Measurements from ENCODE around the gene ALPL.

The ALPL gene

DNA sequence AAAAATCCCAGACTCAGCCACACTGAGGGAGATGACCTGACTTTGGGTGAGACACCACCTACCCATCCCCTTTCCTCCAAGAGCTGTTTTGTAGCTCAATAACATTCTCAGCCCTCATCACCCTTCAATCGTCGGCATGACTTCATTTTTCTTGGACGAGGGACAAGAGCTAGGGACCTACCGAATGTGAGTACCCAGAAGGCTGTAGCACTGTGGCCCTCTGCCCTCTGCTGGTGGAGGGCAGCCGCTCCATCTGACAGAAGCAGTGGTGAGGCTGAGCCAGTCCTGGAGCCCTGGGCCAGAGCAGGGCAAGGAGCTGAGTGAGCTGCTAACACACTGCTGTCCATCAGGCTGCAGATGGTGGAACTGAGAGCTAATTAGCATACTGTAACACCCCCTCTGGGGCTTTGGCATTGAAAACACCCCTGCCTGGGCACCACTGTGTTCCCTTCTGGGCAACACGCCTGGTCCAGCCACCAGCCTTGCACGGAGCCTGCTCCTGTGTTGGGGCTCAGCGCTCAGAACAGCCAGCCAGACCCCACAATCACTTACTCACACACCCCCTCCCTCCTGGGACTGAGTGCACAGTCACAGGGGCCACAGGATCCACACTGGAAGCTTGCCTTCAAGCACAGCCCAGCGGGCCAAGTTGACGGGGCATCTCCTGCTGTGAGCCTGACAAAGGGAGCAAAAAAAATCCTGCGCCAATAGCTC lies 18.3 kb upstream of the ALPL start:
- Histone ChIP-seq H3K27me3 (no peaks in the 10 kb centered on the region), H3K36me3 (no peaks in the 10 kb centered on the region), H3K4me2 (peak overlapping the region in 9 of 11 experiments; percentile 36 to 77 (median 61); a peak in 16 of 22 replicates), H3K9me3 (replicated peaks in 1 of 11) (peaks cover 0 to 30% (median 26%) of the 10 kb centered on the region in 11 experiments; a peak in 18 of 22 replicates), H3K9ac (no peak overlapping the region), H3K27ac (no peak overlapping the region), H3K4me1 (peaks cover 8 to 54% (median 42%) of the 10 kb centered on the region in 10 experiments; a peak in 18 of 20 replicates), H4K20me1 (no peaks in the 10 kb centered on the region; a peak in 1 of 22 replicates), H3K4me3 (no peak overlapping the region; a peak in 1 of 20 replicates)
- no peak for TF ChIP-seq Cebpa-rat (IDR thresholded peaks at IDR 0.05)

GRCh38 chr1:21491488-21492355 lies 17.5 kb upstream of the ALPL start:
- peak overlapping the region in 1 of 11 experiments; percentile 16; a peak in 1 of 22 replicates for H3K27ac ChIP-seq
- H4K20me1 ChIP-seq: no peaks in the 10 kb centered on the region; a peak in 1 of 22 replicates
- no peaks in the 10 kb centered on the region for H3K36me3 ChIP-seq
- peaks cover 0 to 30% (median 26%) of the 10 kb centered on the region in 11 experiments; a peak in 18 of 22 replicates for H3K9me3 ChIP-seq (replicated peaks in 1 of 11)
- peak overlapping the region in 10 of 11 experiments; percentile 1 to 77 (median 60); a peak in 18 of 22 replicates for H3K4me2 ChIP-seq
- no peaks in the 10 kb centered on the region for H3K27me3 ChIP-seq
- TF ChIP-seq Cebpa-rat (IDR thresholded peaks at IDR 0.05): no peak
- peak overlapping the region in 3 of 11 experiments; percentile 1 to 32 (median 5); a peak in 2 of 22 replicates for H3K9ac ChIP-seq
- H3K4me3 ChIP-seq: no peak overlapping the region
- peaks cover 8 to 54% (median 42%) of the 10 kb centered on the region in 10 experiments; a peak in 18 of 20 replicates for H3K4me1 ChIP-seq

GRCh38 chr1:21492356-21492625 lies 16.9 kb upstream of the ALPL start:
- Histone ChIP-seq H3K27me3 (no peaks in the 10 kb centered on the region), H3K27ac (peak overlapping the region in 1 of 11 experiments; percentile 16; a peak in 1 of 22 replicates), H3K4me1 (peaks cover 8 to 54% (median 41%) of the 10 kb centered on the region in 10 experiments; a peak in 18 of 20 replicates), H3K4me3 (no peak overlapping the region), H3K9ac (peak overlapping the region in 3 of 11 experiments; percentile 1 to 32 (median 5); a peak in 2 of 22 replicates), H3K4me2 (peak overlapping the region in 10 of 11 experiments; percentile 1 to 77 (median 60); a peak in 18 of 22 replicates), H3K9me3 (replicated peaks in 1 of 11) (peaks cover 0 to 30% (median 26%) of the 10 kb centered on the region in 11 experiments; a peak in 18 of 22 replicates), H3K36me3 (no peaks in the 10 kb centered on the region), H4K20me1 (no peaks in the 10 kb centered on the region; a peak in 1 of 22 replicates)
- TF ChIP-seq Cebpa-rat (IDR thresholded peaks at IDR 0.05): no peak

- Histone ChIP-seq H3K36me3 (no peaks in the 10 kb centered on the region), H3K9me3 (replicated peaks in 1 of 11) (peaks cover 2 to 23% (median 20%) of the 10 kb centered on the region in 11 experiments), H3K4me1 (peaks cover 5 to 35% (median 26%) of the 10 kb centered on the region in 10 experiments; a peak in 18 of 20 replicates), H3K4me2 (no peak overlapping the region), H3K4me3 (no peak overlapping the region), H3K27ac (no peak overlapping the region), H4K20me1 (no peaks in the 10 kb centered on the region; a peak in 1 of 22 replicates), H3K9ac (no peak overlapping the region), H3K27me3 (no peaks in the 10 kb centered on the region)
- no peak for TF ChIP-seq Cebpa-rat (IDR thresholded peaks at IDR 0.05)
These were observed 15.0 kb upstream of the ALPL start for GRCh38 chr1:21494196-21494595.

- Histone ChIP-seq H3K9me3 (replicated peaks in 1 of 11) (peaks cover 8 to 21% (median 14%) of the 10 kb centered on the region in 11 experiments; a peak in 21 of 22 replicates), H3K4me3 (no peak overlapping the region), H4K20me1 (no peaks in the 10 kb centered on the region; a peak in 1 of 22 replicates), H3K27me3 (no peaks in the 10 kb centered on the region), H3K4me2 (no peak overlapping the region), H3K36me3 (no peaks in the 10 kb centered on the region), H3K4me1 (peaks cover 5 to 31% (median 25%) of the 10 kb centered on the region in 10 experiments; a peak in 18 of 20 replicates), H3K27ac (no peak overlapping the region), H3K9ac (no peak overlapping the region)
- no peak for TF ChIP-seq Cebpa-rat (IDR thresholded peaks at IDR 0.05)
These were observed 13.9 kb upstream of the ALPL start for GRCh38 chr1:21495225-21495820.

GRCh38 chr1:21496063-21496462 lies 13.2 kb upstream of the ALPL start:
- Histone ChIP-seq H3K27me3 (no peaks in the 10 kb centered on the region), H3K9me3 (replicated peaks in 1 of 11) (peaks cover under 1 to 14% (median 9%) of the 10 kb centered on the region in 11 experiments; a peak in 17 of 22 replicates), H3K27ac (no peak overlapping the region), H3K36me3 (no peaks in the 10 kb centered on the region), H3K4me2 (no peak overlapping the region), H4K20me1 (no peaks in the 10 kb centered on the region; a peak in 1 of 22 replicates), H3K4me1 (peaks cover 5 to 25% (median 22%) of the 10 kb centered on the region in 10 experiments; a peak in 18 of 20 replicates), H3K9ac (no peak overlapping the region), H3K4me3 (no peak overlapping the region)
- TF ChIP-seq Cebpa-rat (IDR thresholded peaks at IDR 0.05): no peak

- no peak overlapping the region for H3K27ac ChIP-seq
- H3K9me3 ChIP-seq (replicated peaks in 1 of 11): peaks cover 0 to 14% (median 8%) of the 10 kb centered on the region in 11 experiments; a peak in 13 of 22 replicates
- no peaks in the 10 kb centered on the region for H3K27me3 ChIP-seq
- no peak for TF ChIP-seq Cebpa-rat (IDR thresholded peaks at IDR 0.05)
- no peak overlapping the region for H3K4me3 ChIP-seq
- H3K4me2 ChIP-seq: no peak overlapping the region
- H3K4me1 ChIP-seq: peaks cover under 1 to 17% (median 14%) of the 10 kb centered on the region in 10 experiments; a peak in 18 of 20 replicates
- H4K20me1 ChIP-seq: no peaks in the 10 kb centered on the region; a peak in 1 of 22 replicates
- H3K36me3 ChIP-seq: no peaks in the 10 kb centered on the region
- no peak overlapping the region for H3K9ac ChIP-seq
These were observed 12.3 kb upstream of the ALPL start for GRCh38 chr1:21496886-21497285.

GRCh38 chr1:21497466-21498061 lies 11.7 kb upstream of the ALPL start:
- no peak for TF ChIP-seq Cebpa-rat (IDR thresholded peaks at IDR 0.05)

More at GRCh38 chr1:21497466-21498061, 11.7 kb upstream of the ALPL start:
- peaks cover 0 to 10% (median 7%) of the 10 kb centered on the region in 10 experiments; a peak in 14 of 20 replicates for H3K4me1 ChIP-seq
- no peaks in the 10 kb centered on the region for H3K27me3 ChIP-seq
- H4K20me1 ChIP-seq: no peaks in the 10 kb centered on the region
- H3K27ac ChIP-seq: no peak overlapping the region
- no peak overlapping the region for H3K9ac ChIP-seq
- H3K36me3 ChIP-seq: no peaks in the 10 kb centered on the region
- H3K9me3 ChIP-seq (replicated peaks in 1 of 11): peaks cover 0 to 14% (median 8%) of the 10 kb centered on the region in 11 experiments; a peak in 13 of 22 replicates
- no peak overlapping the region for H3K4me2 ChIP-seq
- H3K4me3 ChIP-seq: no peak overlapping the region
